Suprapubic skin (tissue), 4 donors: ENCODE results near the gene LGALS4. TPM values are rescaled to one million over a fixed set of nuclear protein-coding genes. Genes with fewer than 3 reads are reported as not detected.
A peak's percentile ranks its signal among the peaks of the same experiment; 100 is the strongest.
"Not testable (repeated sequence)": the region's sequence is repeated elsewhere in the genome, so short reads cannot be mapped to it uniquely, and the experiment has no call there.

Experiments
- DNase-seq, 2 donors: peaks; one replicate each; pipeline ENCODE4 v3.0.0-alpha.2; 2019; ENCODE audit warnings: low spot score in 2 of 2
- H3K27ac ChIP-seq: fragments of 200-600 bp; sonication (generic); one replicate; pipeline ENCODE4 v1.5.1; 2019
- H3K27me3 ChIP-seq: fragments of 200-600 bp; sonication (generic); one replicate; pipeline ENCODE4 v1.5.1; 2019
- H3K36me3 ChIP-seq: fragments of 200-600 bp; sonication (generic); one replicate; pipeline ENCODE4 v1.5.1; 2019
- H3K4me1 ChIP-seq: fragments of 200-600 bp; sonication (generic); one replicate; pipeline ENCODE4 v1.5.1; 2019
- H3K4me3 ChIP-seq: fragments of 200-600 bp; sonication (generic); one replicate; pipeline ENCODE4 v1.5.1; 2019; ENCODE audit warnings: mild to moderate bottlenecking
- H3K9me3 ChIP-seq: fragments of 200-600 bp; sonication (generic); one replicate; pipeline ENCODE4 v1.5.1; 2019
- EP300 ChIP-seq: sonication (generic); formaldehyde crosslinking; IDR thresholded peaks from one replicate; pipeline ENCODE4 v1.6.1; 2017; ENCODE audit warnings: antibody characterized with exemption
- POLR2A ChIP-seq, 2 donors: fragments of 450-650 bp; IDR thresholded peaks; one replicate each; pipeline ENCODE4 v1.6.1; 2017; ENCODE audit warnings: antibody characterized with exemption in 2 of 2, mild to moderate bottlenecking in 2 of 2, moderate library complexity in 2 of 2
- POLR2AphosphoS5 ChIP-seq, 3 donors: sonication (generic); formaldehyde crosslinking; IDR thresholded peaks; one replicate each; pipeline ENCODE4 v1.6.1; 2017; ENCODE audit warnings: antibody characterized with exemption in 3 of 3
- WGBS: methylation state at CpG from one replicate; pipeline ENCODE4 v1.1.5; 2018; 5-methylcytosine and 5-hydroxymethylcytosine counted together
- total RNA-seq, 4 donors: library from RNA; depleted of rRNA; stranded (reverse); fragments of >200 nt; gene quantifications; one replicate each; pipeline ENCODE4 v1.1.0, GENCODE V29; 2016
- TF ChIP-seq, protein P1 (sequence below), 2 donors: fragments of 200-600 bp in 1 of 2; fragments of 450-650 bp in 1 of 2; sonication (generic) in 1 of 2; IDR thresholded peaks; one replicate each; pipeline ENCODE4 v1.5.1; 2016 to 2019; ENCODE audit warnings: antibody characterized with exemption in 2 of 2, mild to moderate bottlenecking in 1 of 2, moderate library complexity in 1 of 2

LGALS4 gene
- total RNA-seq, 4 donors from 2014 or later = 0.39 to 8.2 (median 1.6) TPM

DNA sequence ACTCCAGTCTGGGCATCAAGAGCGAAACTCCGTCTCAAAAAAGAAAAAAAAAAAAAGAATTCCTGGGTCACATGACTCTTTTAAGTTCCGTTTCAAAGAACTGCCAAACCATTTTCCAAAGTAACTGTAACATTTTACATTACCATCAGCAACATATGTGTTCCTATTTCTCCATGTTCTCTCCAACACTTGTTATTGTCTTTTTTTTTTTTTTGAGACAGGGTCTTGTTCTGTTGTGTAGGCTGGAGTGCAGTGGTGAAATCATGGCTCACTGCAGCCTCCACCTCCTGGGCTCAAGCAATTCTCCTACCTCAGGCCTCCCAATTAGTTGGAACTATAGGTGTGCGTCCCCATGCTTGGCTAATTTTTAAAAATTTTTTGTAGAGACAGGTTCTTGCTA is 17.2 kb downstream of the LGALS4 start:
- no peak overlapping the region for H3K4me3 ChIP-seq
- TF ChIP-seq, protein P1, sequence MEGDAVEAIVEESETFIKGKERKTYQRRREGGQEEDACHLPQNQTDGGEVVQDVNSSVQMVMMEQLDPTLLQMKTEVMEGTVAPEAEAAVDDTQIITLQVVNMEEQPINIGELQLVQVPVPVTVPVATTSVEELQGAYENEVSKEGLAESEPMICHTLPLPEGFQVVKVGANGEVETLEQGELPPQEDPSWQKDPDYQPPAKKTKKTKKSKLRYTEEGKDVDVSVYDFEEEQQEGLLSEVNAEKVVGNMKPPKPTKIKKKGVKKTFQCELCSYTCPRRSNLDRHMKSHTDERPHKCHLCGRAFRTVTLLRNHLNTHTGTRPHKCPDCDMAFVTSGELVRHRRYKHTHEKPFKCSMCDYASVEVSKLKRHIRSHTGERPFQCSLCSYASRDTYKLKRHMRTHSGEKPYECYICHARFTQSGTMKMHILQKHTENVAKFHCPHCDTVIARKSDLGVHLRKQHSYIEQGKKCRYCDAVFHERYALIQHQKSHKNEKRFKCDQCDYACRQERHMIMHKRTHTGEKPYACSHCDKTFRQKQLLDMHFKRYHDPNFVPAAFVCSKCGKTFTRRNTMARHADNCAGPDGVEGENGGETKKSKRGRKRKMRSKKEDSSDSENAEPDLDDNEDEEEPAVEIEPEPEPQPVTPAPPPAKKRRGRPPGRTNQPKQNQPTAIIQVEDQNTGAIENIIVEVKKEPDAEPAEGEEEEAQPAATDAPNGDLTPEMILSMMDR (IDR thresholded peaks at IDR 0.05) = no peak
- no peak for TF ChIP-seq POLR2A (IDR thresholded peaks at IDR 0.05)
- no peak for TF ChIP-seq EP300
- no peak for TF ChIP-seq POLR2AphosphoS5 (IDR thresholded peaks at IDR 0.05)
- 91% methylated on average over 4 of the region's 4 CpGs for WGBS
- peaks cover 24% of the 10 kb centered on the region for H3K4me1 ChIP-seq
- no peak overlapping the region for H3K27ac ChIP-seq
- H3K9me3 ChIP-seq = no peaks in the 10 kb centered on the region
- DNase-seq = no peak
- no peaks in the 10 kb centered on the region for H3K27me3 ChIP-seq
- H3K36me3 ChIP-seq = no peaks in the 10 kb centered on the region

DNA sequence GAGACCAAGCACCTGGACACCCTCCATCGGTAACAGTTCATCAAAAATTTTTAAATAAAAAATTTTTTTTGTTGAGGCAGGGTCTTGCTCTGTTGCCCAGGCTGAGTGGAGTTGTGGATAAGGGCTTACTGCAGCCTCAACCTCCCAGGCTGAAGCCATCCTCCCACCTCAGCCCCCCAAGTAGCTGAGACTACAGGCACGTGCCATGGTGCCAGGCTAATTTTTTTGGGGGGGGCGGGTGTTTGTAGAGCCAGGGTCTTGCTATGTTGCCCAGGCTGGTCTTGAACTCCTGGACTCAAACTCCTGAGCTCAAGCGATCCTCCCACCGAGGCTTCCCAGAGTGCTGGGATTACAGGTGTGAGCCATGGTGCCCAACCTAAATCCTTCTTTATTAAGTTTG is 19.1 kb downstream of the LGALS4 start:
- 58% methylated on average over 5 of the region's 5 CpGs for WGBS
- no peaks in the 10 kb centered on the region for H3K36me3 ChIP-seq
- peaks cover 16% of the 10 kb centered on the region for H3K4me1 ChIP-seq
- H3K4me3 ChIP-seq = no peak overlapping the region
- TF ChIP-seq POLR2A (IDR thresholded peaks at IDR 0.05) (no peak), POLR2AphosphoS5 (IDR thresholded peaks at IDR 0.05) (no peak), EP300 (no peak)
- TF ChIP-seq, protein P1 (IDR thresholded peaks at IDR 0.05) = no peak
- H3K27ac ChIP-seq = peak overlapping the region; percentile 89
- DNase-seq = no peak
- no peaks in the 10 kb centered on the region for H3K9me3 ChIP-seq
- H3K27me3 ChIP-seq = no peaks in the 10 kb centered on the region

DNA sequence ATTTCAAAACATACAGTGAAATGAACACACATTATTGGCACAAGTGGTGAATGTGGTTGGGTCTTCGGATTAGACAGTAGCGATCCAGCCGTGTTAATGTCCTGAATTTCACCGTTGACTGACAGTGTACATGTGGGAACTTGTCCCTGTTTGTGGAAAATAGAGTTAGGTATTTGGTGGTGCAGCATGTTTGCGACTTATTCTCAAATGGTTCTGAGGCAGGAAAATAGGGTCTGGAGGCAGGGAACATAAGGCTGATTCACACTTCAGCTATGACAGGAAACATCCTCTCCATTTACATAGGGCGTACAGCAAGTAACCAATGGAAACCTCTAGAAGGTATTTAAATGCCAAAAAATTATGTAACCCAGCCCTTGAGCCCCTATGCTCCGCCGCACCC is 19.6 kb downstream of the LGALS4 start:
- Histone ChIP-seq H3K27me3 (no peaks in the 10 kb centered on the region), H3K27ac (peak overlapping the region; percentile 89), H3K9me3 (no peaks in the 10 kb centered on the region), H3K4me1 (peaks cover 19% of the 10 kb centered on the region), H3K36me3 (no peaks in the 10 kb centered on the region), H3K4me3 (no peak overlapping the region)
- no peak for TF ChIP-seq EP300
- TF ChIP-seq, protein P1 (IDR thresholded peaks at IDR 0.05) = no peak
- no peak for TF ChIP-seq POLR2AphosphoS5 (IDR thresholded peaks at IDR 0.05)
- no peak for TF ChIP-seq POLR2A (IDR thresholded peaks at IDR 0.05)
- 41% methylated on average over 8 of the region's 8 CpGs for WGBS
- DNase-seq = no peak

DNA sequence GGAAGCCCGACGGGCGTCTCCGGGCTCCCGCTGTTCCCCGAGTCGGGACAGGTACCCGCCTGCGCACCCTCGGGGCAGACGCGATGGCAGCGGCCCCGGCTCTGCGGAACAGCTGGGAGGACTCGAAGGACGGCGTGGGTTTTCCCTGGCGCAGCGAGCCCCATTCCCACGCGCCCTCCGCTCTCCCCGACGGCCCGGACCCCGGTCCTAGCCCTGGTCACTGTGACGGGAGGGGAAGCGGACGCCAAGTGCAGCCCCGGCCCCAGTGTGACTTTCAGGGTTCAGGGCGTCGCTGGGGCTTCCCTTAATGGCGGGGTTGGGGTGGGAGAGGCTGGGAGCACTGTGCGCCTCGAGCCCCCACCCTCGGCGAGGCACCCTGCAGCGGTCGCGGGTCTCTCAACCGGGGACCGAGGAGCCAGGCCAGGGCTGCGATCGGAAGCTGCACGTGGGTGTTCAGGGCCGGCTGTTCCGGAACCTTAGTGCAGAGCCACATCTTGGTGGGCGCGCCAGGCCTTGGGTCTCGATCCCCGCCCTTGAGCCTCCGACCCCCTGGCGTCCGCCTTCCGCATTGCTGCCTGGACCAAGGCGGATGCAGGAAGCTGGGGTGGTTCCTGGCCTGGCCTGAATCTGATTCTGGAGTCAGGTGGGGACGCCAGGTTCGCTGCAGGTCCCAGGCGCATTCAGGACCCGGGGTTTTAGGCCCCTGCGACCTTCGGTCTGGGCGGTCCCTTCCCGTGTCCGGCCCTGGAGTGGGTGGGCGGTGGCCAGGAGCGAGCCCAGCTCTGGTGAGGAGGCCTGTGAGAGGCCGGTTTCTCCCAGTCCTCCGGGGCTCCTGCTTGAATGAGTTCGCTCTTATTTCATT is 20.3 kb downstream of the LGALS4 start:
- no peak for TF ChIP-seq POLR2A (IDR thresholded peaks at IDR 0.05)
- TF ChIP-seq EP300 = no peak
- no peak for TF ChIP-seq POLR2AphosphoS5 (IDR thresholded peaks at IDR 0.05)
- TF ChIP-seq, protein P1 (IDR thresholded peaks at IDR 0.05) = peak in 1 of 2 donors; percentile 34
- Histone ChIP-seq H3K27ac (peak overlapping the region; percentile 89), H3K36me3 (no peaks in the 10 kb centered on the region), H3K9me3 (no peaks in the 10 kb centered on the region), H3K4me1 (peaks cover 19% of the 10 kb centered on the region), H3K27me3 (no peaks in the 10 kb centered on the region), H3K4me3 (peak overlapping the region; percentile 37)
- DNase-seq = peak in 1 of 2 donors; percentile 78
- WGBS = 30% methylated on average over 5 of the region's 71 CpGs

DNA sequence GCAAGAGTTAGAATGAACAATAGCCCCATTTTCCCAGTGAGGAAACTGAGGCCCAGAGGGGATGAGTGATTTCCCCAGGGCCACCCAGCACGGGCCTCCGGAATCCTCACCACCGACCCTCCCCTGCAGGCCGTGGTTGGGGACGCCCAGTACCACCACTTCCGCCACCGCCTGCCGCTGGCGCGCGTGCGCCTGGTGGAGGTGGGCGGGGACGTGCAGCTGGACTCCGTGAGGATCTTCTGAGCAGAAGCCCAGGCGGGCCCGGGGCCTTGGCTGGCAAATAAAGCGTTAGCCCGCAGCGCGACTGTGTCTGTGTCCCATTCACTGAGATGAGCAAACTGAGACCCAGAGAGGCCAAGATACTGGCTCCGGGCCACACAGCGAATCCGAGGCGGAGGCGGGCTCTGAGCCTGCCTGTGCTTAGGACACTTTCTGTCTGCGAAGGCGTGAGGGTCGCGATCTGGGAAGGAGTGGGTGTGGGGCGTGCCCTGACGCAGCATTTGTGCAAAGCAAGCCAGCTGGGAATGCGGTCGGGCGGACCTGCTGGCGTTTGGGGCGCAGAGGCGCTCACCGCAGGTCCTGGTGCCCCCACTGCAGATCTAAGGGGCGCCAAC is 21.2 kb downstream of the LGALS4 start:
- not testable (repeated sequence) for H3K27ac ChIP-seq, H3K27me3 ChIP-seq, DNase-seq, H3K9me3 ChIP-seq, H3K36me3 ChIP-seq, H3K4me3 ChIP-seq
- WGBS = no CpG with 5 or more reads among the region's 40 CpGs
- peaks cover 27% of the 10 kb centered on the region for H3K4me1 ChIP-seq

GRCh38 chr19:38790507-38791403 is 22.0 kb downstream of the LGALS4 start:
- H3K9me3 ChIP-seq, H3K36me3 ChIP-seq, DNase-seq, H3K27me3 ChIP-seq: not testable (repeated sequence)
- Histone ChIP-seq H3K4me1 (peaks cover 30% of the 10 kb centered on the region), H3K27ac (peak overlapping the region; percentile 74), H3K4me3 (peak overlapping the region; percentile 34)
- no CpG with 5 or more reads among the region's 49 CpGs for WGBS
